ENCODE data around the gene ZPR1. TPM values are rescaled to one million over a fixed set of nuclear protein-coding genes. Genes with fewer than 3 reads are reported as not detected.

The ZPR1 gene
- total and polyA plus RNA-seq, 10 donors, result 16.2 to 47.6 (median 23.4) TPM

- WGBS, 5 donors, result 78 to 84% (median 81%) methylated on average over 8 to 9 of the region's 9 CpGs
- Histone ChIP-seq H3K27ac (no peak overlapping the region), H3K4me1 (no peaks in the 10 kb centered on the region), H3K36me3 (no peaks in the 10 kb centered on the region), H3K27me3 (replicated peaks in 1 of 7) (no peaks in the 10 kb centered on the region), H3K4me3 (no peak overlapping the region), H3K9me3 (no peaks in the 10 kb centered on the region)
- no peak for DNase-seq
- intact Hi-C loops (cut with DNase I; ENCODE audit: low total_unique reads), result no loop called here
- TF ChIP-seq POLR2AphosphoS5 (IDR thresholded peaks at IDR 0.05), result no peak
- no peak for TF ChIP-seq POLR2A (IDR thresholded peaks at IDR 0.05)
- no peak for TF ChIP-seq CTCF (IDR thresholded peaks at IDR 0.05 in 8 of 11, conservative IDR thresholded peaks at IDR 0.05 in 3 of 11)
Measured at GRCh38 chr11:116826751-116827431, 39.1 kb upstream of the ZPR1 start.

GRCh38 chr11:116825854-116826750 is 38.3 kb upstream of the ZPR1 start:
- intact Hi-C loops (cut with DNase I; ENCODE audit: low total_unique reads), result no loop called here
- no peak for TF ChIP-seq CTCF (IDR thresholded peaks at IDR 0.05 in 8 of 11, conservative IDR thresholded peaks at IDR 0.05 in 3 of 11)
- TF ChIP-seq POLR2AphosphoS5 (IDR thresholded peaks at IDR 0.05), result no peak
- no peak for TF ChIP-seq POLR2A (IDR thresholded peaks at IDR 0.05)
- Histone ChIP-seq H3K4me1 (no peaks in the 10 kb centered on the region), H3K9me3 (no peaks in the 10 kb centered on the region), H3K4me3 (no peak overlapping the region), H3K36me3 (no peaks in the 10 kb centered on the region), H3K27ac (no peak overlapping the region), H3K27me3 (replicated peaks in 1 of 7) (no peaks in the 10 kb centered on the region)
- no peak for DNase-seq
- 78 to 81% (median 79%) methylated on average over 17 to 22 of the region's 22 CpGs for WGBS, 5 donors

- 68 to 88% (median 83%) methylated on average over 4 to 5 of the region's 5 CpGs for WGBS, 5 donors
Measured at GRCh38 chr11:116825434-116825833, 37.6 kb upstream of the ZPR1 start.

More at GRCh38 chr11:116825434-116825833, 37.6 kb upstream of the ZPR1 start:
- TF ChIP-seq POLR2A (IDR thresholded peaks at IDR 0.05) (no peak), CTCF (IDR thresholded peaks at IDR 0.05 in 8 of 11, conservative IDR thresholded peaks at IDR 0.05 in 3 of 11) (no peak), POLR2AphosphoS5 (IDR thresholded peaks at IDR 0.05) (no peak)
- no peaks in the 10 kb centered on the region for H3K36me3 ChIP-seq
- H3K27me3 ChIP-seq (replicated peaks in 1 of 7), result no peaks in the 10 kb centered on the region
- H3K4me1 ChIP-seq, result no peaks in the 10 kb centered on the region
- intact Hi-C loops (cut with DNase I; ENCODE audit: low total_unique reads), result no loop called here
- H3K9me3 ChIP-seq, result no peaks in the 10 kb centered on the region
- DNase-seq, result no peak
- H3K4me3 ChIP-seq, result no peak overlapping the region
- H3K27ac ChIP-seq, result no peak overlapping the region

All from spleen (tissue), 11 donors.